ENCODE data around the gene ZSCAN31. TPM values are rescaled to one million over a fixed set of nuclear protein-coding genes. Genes with fewer than 3 reads are reported as not detected.
A peak's percentile ranks its signal among the peaks of the same experiment; 100 is the strongest.
"Not testable (repeated sequence)": the region's sequence is repeated elsewhere in the genome, so short reads cannot be mapped to it uniquely, and the experiment has no call there.

Gene ZSCAN31
- polyA plus RNA-seq, 1 donor = 5.2 TPM

DNA sequence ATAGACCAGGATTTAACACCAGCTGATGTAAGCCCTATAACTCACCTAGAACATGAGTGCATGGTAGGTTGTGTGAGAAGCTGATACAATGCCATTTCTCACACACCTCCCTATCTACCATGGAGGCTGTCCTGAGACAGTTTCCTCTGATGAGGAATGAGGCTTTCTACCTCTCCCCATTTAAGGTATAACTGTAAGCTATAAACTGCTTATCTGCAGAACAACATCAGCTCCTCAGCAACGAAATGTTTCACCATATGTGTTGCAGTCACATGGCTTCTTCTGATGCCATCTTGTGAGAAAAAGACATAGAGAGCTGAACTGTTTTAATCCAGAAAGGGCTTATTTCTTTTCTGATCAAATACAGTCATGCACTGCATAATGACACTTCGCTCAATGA is 34.5 kb upstream of the ZSCAN31 start:
- Histone ChIP-seq H3K4me3 (ENCODE audit: low read length) (no peak overlapping the region), H3K36me3 (ENCODE audit: control insufficient read depth, insufficient read depth, low read length) (peaks cover 11% of the 10 kb centered on the region), H3K4me1 (ENCODE audit: control insufficient read depth, insufficient read depth, low read length) (no peaks in the 10 kb centered on the region), H3K27me3 (ENCODE audit: control insufficient read depth, insufficient read depth, low read length) (no peaks in the 10 kb centered on the region), H3K27ac (ENCODE audit: low read length) (no peak overlapping the region), H3K9me3 (ENCODE audit: control insufficient read depth, low read depth, low read length) (no peaks in the 10 kb centered on the region)
- no peak for DNase-seq
- WGBS (ENCODE audit: insufficient coverage, low lambda C conversion rate) = 71% methylated on average over 1 of the region's 2 CpGs

DNA sequence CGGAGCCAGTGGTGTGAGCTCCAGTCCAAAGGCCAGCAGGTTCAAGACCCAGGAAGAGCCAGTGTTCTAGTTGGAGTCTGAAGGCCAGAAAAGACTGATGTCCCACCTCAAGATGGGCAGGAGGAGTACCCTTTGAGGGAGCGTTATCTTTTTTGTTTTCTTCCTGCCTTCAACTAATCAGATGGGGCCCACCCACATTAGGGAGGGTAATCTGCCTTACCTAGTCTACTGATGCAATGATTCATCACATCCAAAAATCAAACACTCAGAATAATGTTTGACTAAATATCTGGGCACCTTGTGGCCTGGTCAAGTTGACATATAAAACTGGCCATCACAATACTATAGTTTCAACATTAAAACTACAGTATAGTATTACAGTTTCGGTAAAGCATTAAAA is 33.5 kb upstream of the ZSCAN31 start:
- H3K27ac ChIP-seq (ENCODE audit: low read length) = no peak overlapping the region
- H3K4me1 ChIP-seq (ENCODE audit: control insufficient read depth, insufficient read depth, low read length) = no peaks in the 10 kb centered on the region
- no peak for DNase-seq
- H3K4me3 ChIP-seq (ENCODE audit: low read length) = no peak overlapping the region
- no peaks in the 10 kb centered on the region for H3K9me3 ChIP-seq (ENCODE audit: control insufficient read depth, low read depth, low read length)
- peaks cover 17% of the 10 kb centered on the region for H3K36me3 ChIP-seq (ENCODE audit: control insufficient read depth, insufficient read depth, low read length)
- H3K27me3 ChIP-seq (ENCODE audit: control insufficient read depth, insufficient read depth, low read length) = no peaks in the 10 kb centered on the region
- WGBS (ENCODE audit: insufficient coverage, low lambda C conversion rate) = no CpG with 5 or more reads among the region's 3 CpGs

DNA sequence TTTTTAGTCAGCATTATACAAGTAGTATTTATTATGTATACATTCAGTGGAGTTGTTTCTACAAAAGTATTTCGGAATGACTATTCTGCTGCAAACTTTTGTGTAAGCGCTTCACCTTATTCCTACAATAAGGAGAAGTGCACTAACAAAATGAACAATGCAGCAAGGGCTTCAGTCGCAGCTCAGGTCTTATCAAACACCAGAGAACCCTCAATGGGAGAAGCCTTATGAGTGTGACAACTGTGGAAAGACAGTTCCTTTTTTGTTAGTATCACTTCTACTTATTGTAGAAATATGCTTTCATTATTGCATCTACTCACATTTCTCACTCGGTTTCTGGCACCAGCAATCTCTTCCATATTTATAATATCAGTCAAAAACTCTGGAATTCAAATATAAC is 32.6 kb upstream of the ZSCAN31 start:
- Histone ChIP-seq H3K9me3 (ENCODE audit: control insufficient read depth, low read depth, low read length) (no peaks in the 10 kb centered on the region), H3K36me3 (ENCODE audit: control insufficient read depth, insufficient read depth, low read length) (peaks cover 27% of the 10 kb centered on the region), H3K27me3 (ENCODE audit: control insufficient read depth, insufficient read depth, low read length) (no peaks in the 10 kb centered on the region), H3K4me3 (ENCODE audit: low read length) (no peak overlapping the region), H3K4me1 (ENCODE audit: control insufficient read depth, insufficient read depth, low read length) (no peaks in the 10 kb centered on the region), H3K27ac (ENCODE audit: low read length) (no peak overlapping the region)
- WGBS (ENCODE audit: insufficient coverage, low lambda C conversion rate) = 100% methylated on average over 3 of the region's 4 CpGs
- no peak for DNase-seq

DNA sequence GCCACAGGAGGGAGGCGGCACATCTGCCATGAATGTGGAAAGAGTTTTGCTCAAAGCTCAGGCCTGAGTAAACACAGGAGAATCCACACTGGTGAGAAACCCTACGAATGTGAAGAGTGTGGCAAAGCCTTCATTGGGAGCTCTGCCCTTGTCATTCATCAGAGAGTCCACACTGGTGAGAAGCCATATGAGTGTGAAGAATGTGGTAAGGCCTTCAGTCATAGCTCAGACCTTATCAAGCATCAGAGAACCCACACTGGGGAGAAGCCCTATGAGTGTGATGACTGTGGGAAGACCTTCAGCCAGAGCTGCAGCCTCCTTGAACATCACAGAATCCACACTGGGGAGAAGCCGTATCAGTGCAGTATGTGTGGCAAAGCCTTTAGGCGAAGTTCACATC is 29.6 kb upstream of the ZSCAN31 start:
- H3K36me3 ChIP-seq (ENCODE audit: control insufficient read depth, insufficient read depth, low read length) = peaks cover 36% of the 10 kb centered on the region
- no CpG with 5 or more reads among the region's 4 CpGs for WGBS (ENCODE audit: insufficient coverage, low lambda C conversion rate)
- H3K27ac ChIP-seq (ENCODE audit: low read length) = not testable (repeated sequence)

DNA sequence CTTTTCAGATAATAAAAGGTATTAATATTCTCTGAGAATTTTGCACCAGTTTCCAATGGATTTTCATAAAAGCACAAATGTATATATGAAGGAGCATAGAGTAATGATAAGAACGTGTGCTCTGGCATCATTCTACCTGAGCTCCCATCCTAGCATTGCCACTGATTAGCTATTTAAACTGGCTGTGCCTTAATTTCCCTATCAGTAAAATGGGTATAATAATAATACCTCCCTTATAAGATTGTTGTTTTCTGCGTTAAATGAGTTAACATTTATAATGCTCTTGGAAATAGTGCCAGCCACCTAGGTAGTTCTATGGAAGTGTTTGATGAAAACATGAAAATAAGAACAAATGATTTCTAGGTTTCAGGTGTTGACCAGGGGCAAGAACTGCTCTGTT is 25.0 kb upstream of the ZSCAN31 start:
- DNase-seq = no peak
- no peak overlapping the region for H3K27ac ChIP-seq (ENCODE audit: low read length)
- no peak overlapping the region for H3K4me3 ChIP-seq (ENCODE audit: low read length)
- no CpG with 5 or more reads among the region's 2 CpGs for WGBS (ENCODE audit: insufficient coverage, low lambda C conversion rate)
- H3K9me3 ChIP-seq (ENCODE audit: control insufficient read depth, low read depth, low read length) = no peaks in the 10 kb centered on the region
- peaks cover 34% of the 10 kb centered on the region for H3K36me3 ChIP-seq (ENCODE audit: control insufficient read depth, insufficient read depth, low read length)
- peaks cover 3% of the 10 kb centered on the region for H3K4me1 ChIP-seq (ENCODE audit: control insufficient read depth, insufficient read depth, low read length)
- H3K27me3 ChIP-seq (ENCODE audit: control insufficient read depth, insufficient read depth, low read length) = no peaks in the 10 kb centered on the region

More for the DNA sequence above, 29.6 kb upstream of the ZSCAN31 start:
- H3K27me3 ChIP-seq (ENCODE audit: control insufficient read depth, insufficient read depth, low read length); DNase-seq; H3K9me3 ChIP-seq (ENCODE audit: control insufficient read depth, low read depth, low read length); H3K4me3 ChIP-seq (ENCODE audit: low read length); H3K4me1 ChIP-seq (ENCODE audit: control insufficient read depth, insufficient read depth, low read length): not testable (repeated sequence)

DNA sequence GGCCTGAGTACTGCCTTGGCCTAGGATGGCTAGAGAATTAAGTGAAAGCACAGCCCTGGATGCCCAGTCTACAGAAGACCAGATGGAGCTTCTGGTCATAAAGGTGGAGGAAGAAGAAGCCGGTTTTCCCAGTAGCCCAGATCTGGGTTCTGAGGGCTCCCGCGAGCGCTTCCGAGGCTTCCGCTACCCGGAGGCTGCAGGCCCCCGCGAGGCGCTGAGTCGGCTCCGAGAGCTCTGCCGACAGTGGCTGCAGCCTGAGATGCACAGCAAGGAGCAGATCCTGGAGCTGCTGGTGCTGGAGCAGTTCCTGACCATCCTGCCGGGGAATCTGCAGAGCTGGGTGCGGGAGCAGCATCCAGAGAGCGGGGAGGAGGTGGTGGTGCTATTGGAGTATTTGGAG is 23.6 kb upstream of the ZSCAN31 start:
- not testable (repeated sequence) for H3K4me1 ChIP-seq (ENCODE audit: control insufficient read depth, insufficient read depth, low read length); H3K27ac ChIP-seq (ENCODE audit: low read length); DNase-seq; H3K4me3 ChIP-seq (ENCODE audit: low read length); H3K27me3 ChIP-seq (ENCODE audit: control insufficient read depth, insufficient read depth, low read length); H3K9me3 ChIP-seq (ENCODE audit: control insufficient read depth, low read depth, low read length)
- WGBS (ENCODE audit: insufficient coverage, low lambda C conversion rate) = no CpG with 5 or more reads among the region's 16 CpGs
- peaks cover 24% of the 10 kb centered on the region for H3K36me3 ChIP-seq (ENCODE audit: control insufficient read depth, insufficient read depth, low read length)

DNA sequence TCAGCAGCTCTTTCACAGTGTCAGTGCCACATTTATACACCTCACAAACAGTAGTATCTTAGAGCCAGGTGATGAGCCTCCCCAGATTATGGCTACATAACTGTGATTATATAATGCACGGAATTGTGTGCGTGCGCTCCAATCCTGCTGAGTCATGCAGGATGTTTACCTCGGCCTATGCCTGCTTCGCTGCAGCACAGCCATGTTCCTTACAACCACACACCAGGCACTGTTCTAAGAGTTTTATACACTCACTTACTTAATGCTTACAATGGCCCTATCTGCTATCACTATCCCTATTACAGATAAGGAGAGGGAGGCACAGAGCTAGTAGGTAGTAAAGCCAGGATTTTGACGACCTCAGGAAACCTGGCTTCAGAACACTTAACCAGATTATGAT is 21.1 kb upstream of the ZSCAN31 start:
- no peak overlapping the region for H3K4me3 ChIP-seq (ENCODE audit: low read length)
- DNase-seq = no peak
- H3K4me1 ChIP-seq (ENCODE audit: control insufficient read depth, insufficient read depth, low read length) = peaks cover 8% of the 10 kb centered on the region
- WGBS (ENCODE audit: insufficient coverage, low lambda C conversion rate) = no CpG with 5 or more reads among the region's 6 CpGs
- H3K9me3 ChIP-seq (ENCODE audit: control insufficient read depth, low read depth, low read length) = no peaks in the 10 kb centered on the region
- no peak overlapping the region for H3K27ac ChIP-seq (ENCODE audit: low read length)
- peaks cover 6% of the 10 kb centered on the region for H3K36me3 ChIP-seq (ENCODE audit: control insufficient read depth, insufficient read depth, low read length)
- H3K27me3 ChIP-seq (ENCODE audit: control insufficient read depth, insufficient read depth, low read length) = no peaks in the 10 kb centered on the region

DNA sequence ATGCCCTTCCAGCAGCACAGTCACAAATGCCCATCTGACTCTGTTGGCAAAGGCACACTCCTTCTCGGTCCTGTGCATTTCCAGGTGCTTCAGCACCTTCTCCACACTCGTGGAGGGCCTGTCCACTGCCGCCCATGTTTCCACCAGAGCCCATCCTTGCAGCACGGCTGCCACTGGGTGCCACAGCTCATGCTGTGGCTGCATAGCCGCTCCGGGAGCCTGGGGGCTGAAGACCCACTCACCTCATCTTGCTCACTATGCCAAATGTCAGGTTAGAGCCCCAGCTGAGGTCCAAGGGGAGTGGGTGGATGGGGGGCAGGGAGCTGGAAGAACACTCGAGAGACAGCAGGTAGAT is 20.7 kb upstream of the ZSCAN31 start:
- H3K4me3 ChIP-seq (ENCODE audit: low read length) = no peak overlapping the region
- H3K27ac ChIP-seq (ENCODE audit: low read length) = peak overlapping the region; percentile 62
- H3K27me3 ChIP-seq (ENCODE audit: control insufficient read depth, insufficient read depth, low read length) = no peaks in the 10 kb centered on the region
- peaks cover 6% of the 10 kb centered on the region for H3K36me3 ChIP-seq (ENCODE audit: control insufficient read depth, insufficient read depth, low read length)
- no CpG with 5 or more reads among the region's 7 CpGs for WGBS (ENCODE audit: insufficient coverage, low lambda C conversion rate)
- no peaks in the 10 kb centered on the region for H3K9me3 ChIP-seq (ENCODE audit: control insufficient read depth, low read depth, low read length)
- peaks cover 8% of the 10 kb centered on the region for H3K4me1 ChIP-seq (ENCODE audit: control insufficient read depth, insufficient read depth, low read length)
- DNase-seq = no peak

DNA sequence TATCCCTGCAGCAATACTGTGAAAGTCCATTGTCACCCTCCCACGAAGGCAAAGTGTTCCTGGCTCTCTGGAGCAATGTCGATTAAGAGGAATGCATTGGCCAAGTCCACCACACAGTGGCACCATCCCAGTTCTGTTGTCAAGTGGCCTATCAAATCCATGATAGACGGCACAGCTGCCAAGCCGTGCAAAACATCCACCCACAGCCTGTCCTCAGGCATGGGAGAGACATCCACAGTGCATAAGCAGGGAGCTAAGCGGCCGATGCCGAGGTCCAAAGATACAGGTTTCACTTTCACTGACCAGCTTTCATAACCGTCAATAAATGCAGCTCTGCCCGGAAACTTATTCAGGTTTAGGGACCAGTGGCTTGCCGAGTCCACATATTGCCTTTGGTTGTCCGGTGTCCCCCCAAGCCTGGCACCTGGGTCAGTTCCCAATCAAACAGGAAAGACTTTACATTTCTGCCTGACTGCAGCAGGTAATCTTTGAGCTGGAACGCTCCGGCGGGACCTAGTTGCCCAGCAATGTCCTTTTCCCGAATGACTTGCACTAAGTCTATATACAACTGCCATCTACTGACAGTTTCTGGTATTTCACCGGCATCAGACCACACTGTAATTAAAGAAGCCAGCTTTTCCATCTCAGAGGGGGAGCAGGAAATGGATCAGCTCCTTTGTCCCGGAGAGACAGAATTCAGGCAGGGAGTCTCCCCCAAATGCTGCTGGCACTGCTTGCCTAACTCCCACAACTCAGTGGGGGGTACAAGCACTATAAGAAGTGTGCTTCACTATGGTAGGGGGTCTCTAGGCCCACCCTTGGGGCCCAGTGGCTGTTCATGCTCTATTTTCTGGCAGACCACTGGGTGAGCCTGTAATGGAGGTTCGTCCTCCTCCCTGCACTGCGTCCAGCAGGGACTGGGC is 20.1 kb upstream of the ZSCAN31 start:
- Histone ChIP-seq H3K9me3 (ENCODE audit: control insufficient read depth, low read depth, low read length) (no peaks in the 10 kb centered on the region), H3K4me3 (ENCODE audit: low read length) (peak overlapping the region; percentile 66), H3K27me3 (ENCODE audit: control insufficient read depth, insufficient read depth, low read length) (no peaks in the 10 kb centered on the region), H3K36me3 (ENCODE audit: control insufficient read depth, insufficient read depth, low read length) (peaks cover 3% of the 10 kb centered on the region), H3K4me1 (ENCODE audit: control insufficient read depth, insufficient read depth, low read length) (peaks cover 8% of the 10 kb centered on the region), H3K27ac (ENCODE audit: low read length) (peak overlapping the region; percentile 62)
- DNase-seq = peak; percentile 85 to 92
- WGBS (ENCODE audit: insufficient coverage, low lambda C conversion rate) = no CpG with 5 or more reads among the region's 19 CpGs

DNA sequence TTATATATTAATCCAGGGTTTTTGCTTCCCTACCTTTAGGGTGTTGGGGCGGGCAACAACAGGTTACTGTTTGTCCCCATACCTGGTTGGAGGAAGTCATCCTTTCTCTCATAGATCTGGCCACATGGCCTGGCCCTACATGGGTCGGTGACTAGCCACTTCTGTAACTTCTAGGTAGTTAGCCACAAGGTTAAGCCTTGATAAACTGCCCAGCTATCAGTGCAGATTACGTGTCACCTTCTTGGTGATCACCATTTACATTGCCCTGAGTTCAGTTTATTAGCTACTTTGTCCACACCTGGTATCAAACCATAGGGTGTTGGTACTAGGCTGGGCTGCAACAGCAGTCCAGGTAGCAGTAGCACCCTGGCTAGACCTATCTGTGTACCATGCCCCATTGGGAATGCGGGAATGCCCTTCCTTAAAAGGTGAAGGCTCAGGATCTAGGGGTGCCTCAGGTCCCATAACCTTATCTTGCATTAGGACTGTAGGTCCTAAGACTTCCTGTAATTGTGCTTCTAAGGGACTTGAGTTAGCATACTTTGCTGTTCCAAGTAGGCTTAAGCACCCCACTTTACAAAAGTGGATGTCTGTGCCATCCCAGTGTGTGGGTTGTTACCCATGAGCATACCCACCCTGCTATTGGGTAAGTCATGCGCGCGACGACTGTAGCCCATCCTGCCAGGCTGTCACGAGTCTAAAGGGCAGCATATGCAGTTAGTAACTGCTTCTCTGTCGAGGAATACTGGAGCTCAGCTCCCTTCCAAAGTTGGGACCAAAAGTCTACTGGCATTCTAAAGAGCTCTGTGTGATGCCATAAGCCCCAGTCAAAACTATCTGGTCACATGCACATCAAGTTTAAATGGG is 19.0 kb upstream of the ZSCAN31 start:
- Histone ChIP-seq H3K27me3 (ENCODE audit: control insufficient read depth, insufficient read depth, low read length) (no peaks in the 10 kb centered on the region), H3K9me3 (ENCODE audit: control insufficient read depth, low read depth, low read length) (no peaks in the 10 kb centered on the region), H3K36me3 (ENCODE audit: control insufficient read depth, insufficient read depth, low read length) (no peaks in the 10 kb centered on the region), H3K4me1 (ENCODE audit: control insufficient read depth, insufficient read depth, low read length) (peaks cover 8% of the 10 kb centered on the region), H3K4me3 (ENCODE audit: low read length) (no peak overlapping the region), H3K27ac (ENCODE audit: low read length) (no peak overlapping the region)
- no CpG with 5 or more reads among the region's 10 CpGs for WGBS (ENCODE audit: insufficient coverage, low lambda C conversion rate)
- DNase-seq = no peak
